Mesenchymal stem cell (in vitro differentiated cells and primary cell): Measurements from ENCODE around the gene FOXJ1.

Source experiments
- DNase-seq: peaks from one replicate; pipeline ENCODE4 v3.0.0-alpha.2; 2013
- H2AFZ ChIP-seq: one replicate; pipeline ENCODE4 v1.6.1; 2013; ENCODE audit warnings: low read depth, mild to moderate bottlenecking, control low read depth, inconsistent platforms, low read length, moderate library complexity
- H2AK5ac ChIP-seq: 2 replicates; pipeline ENCODE4 v1.6.1; 2013; ENCODE audit warnings: low read length, moderate library complexity, mild to moderate bottlenecking, inconsistent platforms; ENCODE audit not compliant: severe bottlenecking
- H2BK120ac ChIP-seq: one replicate; pipeline ENCODE4 v1.6.1; 2013; ENCODE audit warnings: low read depth, mild to moderate bottlenecking, inconsistent platforms, low read length, moderate library complexity
- H2BK12ac ChIP-seq, 2 experiments: one replicate each; pipeline ENCODE4 v1.6.1; 2013; ENCODE audit warnings: inconsistent platforms in 2 of 2, low read length in 2 of 2, mild to moderate bottlenecking in 2 of 2, moderate library complexity in 2 of 2, control low read depth in 1 of 2
- H2BK15ac ChIP-seq: one replicate; pipeline ENCODE4 v1.6.1; 2013; ENCODE audit warnings: mild to moderate bottlenecking, low read depth, inconsistent platforms; ENCODE audit not compliant: poor library complexity, severe bottlenecking
- H2BK5ac ChIP-seq: 2 replicates; pipeline ENCODE4 v1.6.1; 2013; ENCODE audit warnings: low read depth, mild to moderate bottlenecking, low read length, control low read depth, inconsistent platforms; ENCODE audit not compliant: poor library complexity, severe bottlenecking
- H3K14ac ChIP-seq, 2 experiments: one replicate each; pipeline ENCODE4 v1.6.1; 2013; ENCODE audit warnings: inconsistent platforms in 2 of 2, low read length in 2 of 2, control low read depth in 1 of 2, mild to moderate bottlenecking in 1 of 2, moderate library complexity in 1 of 2
- H3K18ac ChIP-seq, 2 experiments: one replicate each; pipeline ENCODE4 v1.6.1; 2013; ENCODE audit warnings: inconsistent platforms in 2 of 2, low read length in 2 of 2, control low read depth in 1 of 2, low read depth in 1 of 2, mild to moderate bottlenecking in 1 of 2
- H3K23ac ChIP-seq, 2 experiments: one replicate each; pipeline ENCODE4 v1.6.1; 2013; ENCODE audit warnings: inconsistent platforms in 2 of 2, low read length in 2 of 2, mild to moderate bottlenecking in 2 of 2, moderate library complexity in 2 of 2, control low read depth in 1 of 2
- H3K27ac ChIP-seq: 2 replicates; pipeline ENCODE4 v1.5.1; 2013; ENCODE audit warnings: mild to moderate bottlenecking, moderate library complexity, low read length, control low read depth, inconsistent platforms; ENCODE audit not compliant: poor library complexity, severe bottlenecking
- H3K27me3 ChIP-seq, 2 experiments: 2 replicates each; pipeline versions ENCODE4 v1.6.1 to v1.7.0; 2013; ENCODE audit warnings: low read length in 2 of 2, mild to moderate bottlenecking in 2 of 2, moderate library complexity in 2 of 2, control low read depth in 1 of 2, inconsistent platforms in 1 of 2; ENCODE audit not compliant: control insufficient read depth in 1 of 2, insufficient read depth in 1 of 2
- H3K36me3 ChIP-seq, 2 experiments: 2 replicates each; pipeline versions ENCODE4 v1.6.1 to v1.7.0; 2013; ENCODE audit warnings: low read length in 2 of 2, control low read depth in 1 of 2, inconsistent platforms in 1 of 2, low read depth in 1 of 2, mild to moderate bottlenecking in 1 of 2; ENCODE audit not compliant: insufficient read depth in 2 of 2, control insufficient read depth in 1 of 2
- H3K4ac ChIP-seq, 2 experiments: one replicate each; pipeline ENCODE4 v1.6.1; 2013; ENCODE audit warnings: inconsistent platforms in 2 of 2, low read length in 2 of 2, mild to moderate bottlenecking in 2 of 2, moderate library complexity in 2 of 2, control low read depth in 1 of 2, low read depth in 1 of 2
- H3K4me1 ChIP-seq: 2 replicates; pipeline ENCODE4 v1.6.1; 2013; ENCODE audit warnings: low read depth, low read length, control low read depth; ENCODE audit not compliant: control insufficient read depth, insufficient read depth
- H3K4me2 ChIP-seq: 2 replicates; pipeline ENCODE4 v1.6.1; 2013; ENCODE audit warnings: low read length, mild to moderate bottlenecking, inconsistent platforms; ENCODE audit not compliant: poor library complexity, severe bottlenecking
- H3K4me3 ChIP-seq, 2 experiments: 2 replicates each; pipeline versions ENCODE4 v1.5.1 to v1.7.0; 2013; ENCODE audit warnings: low read length in 2 of 2, mild to moderate bottlenecking in 2 of 2, control low read depth in 1 of 2, low read depth in 1 of 2; ENCODE audit not compliant: insufficient read depth in 1 of 2
- H3K79me1 ChIP-seq: replicated peaks from 2 replicates; pipeline ENCODE4 v1.6.1; 2013; ENCODE audit warnings: mild to moderate bottlenecking, control low read depth, low read length, inconsistent platforms; ENCODE audit not compliant: poor library complexity, severe bottlenecking
- H3K9ac ChIP-seq: 2 replicates; pipeline ENCODE4 v1.7.0; 2013; ENCODE audit warnings: mild to moderate bottlenecking, low read length, moderate library complexity
- H3K9me3 ChIP-seq: 2 replicates; pipeline ENCODE4 v1.7.0; 2013; ENCODE audit warnings: mild to moderate bottlenecking, low read length; ENCODE audit not compliant: control insufficient read depth
- H4K8ac ChIP-seq: one replicate; pipeline ENCODE4 v1.6.1; 2013; ENCODE audit warnings: inconsistent platforms, mild to moderate bottlenecking, low read length, moderate library complexity
- H4K91ac ChIP-seq: one replicate; pipeline ENCODE4 v1.6.1; 2013; ENCODE audit warnings: mild to moderate bottlenecking, low read length, inconsistent platforms
- WGBS: methylation state at CpG from one replicate; pipeline ENCODE4 v1.1.7; 2013; ENCODE audit warnings: mixed read lengths; 5-methylcytosine and 5-hydroxymethylcytosine counted together

FOXJ1 gene

DNA sequence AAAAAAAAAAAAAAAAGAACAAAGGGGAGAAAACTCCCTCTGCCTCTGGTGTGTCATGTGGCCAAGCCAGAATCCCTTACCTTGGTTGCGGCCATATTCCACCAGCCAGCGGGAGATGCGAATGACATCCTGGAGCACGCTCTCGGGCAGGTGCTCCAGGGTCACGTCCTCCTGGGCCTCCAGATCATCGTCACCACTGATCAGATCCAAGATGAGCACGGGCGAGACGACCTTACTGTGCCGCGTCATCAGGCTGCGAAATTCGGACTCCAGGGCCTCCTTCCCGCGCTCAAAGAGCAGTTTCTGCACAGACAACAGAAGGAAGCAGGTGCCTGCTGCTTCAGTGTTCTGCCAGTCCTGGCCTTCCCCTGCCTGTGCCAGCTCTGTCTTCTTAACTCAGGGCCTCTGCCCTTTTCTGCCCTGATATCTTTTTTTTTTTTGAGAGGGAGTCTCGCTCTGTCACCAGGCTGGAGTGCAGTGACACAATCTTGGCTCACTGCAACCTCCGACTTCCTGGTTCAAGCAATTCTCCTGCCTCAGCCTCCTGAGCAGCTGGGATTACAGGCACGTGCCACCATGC is 43.2 kb downstream of the FOXJ1 start:
- Histone ChIP-seq H2BK120ac (no peak overlapping the region), H3K14ac (no peak overlapping the region), H3K4me3 (no peak overlapping the region), H3K4me1 (peaks cover 11% of the 10 kb centered on the region), H3K27me3 (no peaks in the 10 kb centered on the region), H3K4me2 (no peak overlapping the region), H3K23ac (no peak overlapping the region), H2AFZ (no peak overlapping the region), H3K4ac (no peak overlapping the region), H3K9ac (no peak overlapping the region), H3K36me3 (peaks cover 67 to 73% of the 10 kb centered on the region in 2 experiments), H3K27ac (no peak overlapping the region), H2BK5ac (no peak overlapping the region), H2BK12ac (no peak overlapping the region), H2AK5ac (no peak overlapping the region), H2BK15ac (no peak overlapping the region), H3K79me1 (peaks cover 34% of the 10 kb centered on the region), H3K18ac (no peak overlapping the region), H4K8ac (no peak overlapping the region), H4K91ac (no peak overlapping the region), H3K9me3 (no peaks in the 10 kb centered on the region)
- no peak for DNase-seq
- WGBS: 97% methylated on average over 19 of the region's 19 CpGs

DNA sequence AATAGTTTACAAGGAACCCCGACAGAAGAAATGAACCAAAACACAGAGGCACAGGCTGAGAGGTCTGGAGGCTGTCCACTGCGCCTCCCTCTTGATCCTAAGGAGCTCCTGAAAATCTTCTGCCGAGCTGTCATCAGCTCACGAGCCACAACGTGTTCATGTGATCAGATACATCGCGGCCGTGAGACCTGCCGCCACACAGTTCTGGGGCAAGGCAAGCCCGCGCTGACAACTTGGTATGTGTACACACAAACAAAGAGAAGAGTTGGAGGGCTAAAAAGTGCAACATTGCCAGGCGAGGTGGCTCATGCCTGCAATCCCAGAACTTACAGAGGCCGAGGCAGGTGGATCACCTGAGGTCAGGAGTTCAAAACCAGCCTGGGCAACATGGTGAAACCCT is 45.1 kb downstream of the FOXJ1 start:
- peaks cover 76 to 79% of the 10 kb centered on the region in 2 experiments for H3K36me3 ChIP-seq
- H3K27me3 ChIP-seq: no peaks in the 10 kb centered on the region
- H2AK5ac ChIP-seq: no peak overlapping the region
- H2BK120ac ChIP-seq: no peak overlapping the region
- no peak overlapping the region for H3K27ac ChIP-seq
- H4K8ac ChIP-seq: no peak overlapping the region
- no peak overlapping the region for H2BK15ac ChIP-seq
- no peak overlapping the region for H4K91ac ChIP-seq
- no peak overlapping the region for H3K14ac ChIP-seq
- H3K9me3 ChIP-seq: no peaks in the 10 kb centered on the region
- no peak overlapping the region for H2AFZ ChIP-seq
- DNase-seq: no peak
- no peak overlapping the region for H3K9ac ChIP-seq
- H3K23ac ChIP-seq: peak overlapping the region in 1 of 2 experiments; percentile 51
- no peak overlapping the region for H3K4ac ChIP-seq
- no peak overlapping the region for H2BK12ac ChIP-seq
- no peak overlapping the region for H2BK5ac ChIP-seq
- WGBS: 97% methylated on average over 13 of the region's 13 CpGs
- H3K18ac ChIP-seq: no peak overlapping the region
- peaks cover 41% of the 10 kb centered on the region for H3K79me1 ChIP-seq
- H3K4me2 ChIP-seq: no peak overlapping the region
- H3K4me1 ChIP-seq: peaks cover 2% of the 10 kb centered on the region
- no peak overlapping the region for H3K4me3 ChIP-seq

DNA sequence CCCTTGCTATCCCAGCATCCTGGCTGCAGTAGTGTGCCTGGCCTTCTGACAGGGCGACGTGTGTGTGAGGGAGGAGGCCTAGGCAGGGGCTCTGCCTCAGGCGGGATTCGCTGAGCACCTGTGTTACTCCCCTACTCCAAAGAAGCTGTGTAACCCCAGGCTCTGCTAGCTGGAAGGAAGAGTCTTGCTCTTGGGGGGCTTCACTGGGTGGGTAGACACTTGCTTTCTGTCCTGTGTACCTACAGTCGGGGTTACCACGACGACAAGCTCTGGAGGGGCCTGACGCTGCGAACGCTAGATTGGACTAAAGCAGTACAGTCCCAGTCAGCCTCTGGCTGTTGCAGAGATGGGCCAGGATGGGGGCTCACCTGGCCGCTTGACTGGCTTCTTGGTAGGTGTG is 47.0 kb downstream of the FOXJ1 start:
- no peak overlapping the region for H2AK5ac ChIP-seq
- H3K4me1 ChIP-seq: peaks cover 2% of the 10 kb centered on the region
- no peak overlapping the region for H3K9ac ChIP-seq
- H3K23ac ChIP-seq: no peak overlapping the region
- H3K4me2 ChIP-seq: no peak overlapping the region
- peaks cover 81 to 82% of the 10 kb centered on the region in 2 experiments for H3K36me3 ChIP-seq
- no peak overlapping the region for H3K4ac ChIP-seq
- no peaks in the 10 kb centered on the region for H3K9me3 ChIP-seq
- no peak overlapping the region for H4K91ac ChIP-seq
- DNase-seq: no peak
- H3K14ac ChIP-seq: no peak overlapping the region
- WGBS: 98% methylated on average over 11 of the region's 11 CpGs
- no peak overlapping the region for H2BK120ac ChIP-seq
- no peak overlapping the region for H3K27ac ChIP-seq
- H3K79me1 ChIP-seq: peaks cover 50% of the 10 kb centered on the region
- no peak overlapping the region for H2AFZ ChIP-seq
- H2BK15ac ChIP-seq: no peak overlapping the region
- no peak overlapping the region for H4K8ac ChIP-seq
- H2BK5ac ChIP-seq: no peak overlapping the region
- no peak overlapping the region for H3K4me3 ChIP-seq
- no peak overlapping the region for H3K18ac ChIP-seq
- no peaks in the 10 kb centered on the region for H3K27me3 ChIP-seq
- no peak overlapping the region for H2BK12ac ChIP-seq

DNA sequence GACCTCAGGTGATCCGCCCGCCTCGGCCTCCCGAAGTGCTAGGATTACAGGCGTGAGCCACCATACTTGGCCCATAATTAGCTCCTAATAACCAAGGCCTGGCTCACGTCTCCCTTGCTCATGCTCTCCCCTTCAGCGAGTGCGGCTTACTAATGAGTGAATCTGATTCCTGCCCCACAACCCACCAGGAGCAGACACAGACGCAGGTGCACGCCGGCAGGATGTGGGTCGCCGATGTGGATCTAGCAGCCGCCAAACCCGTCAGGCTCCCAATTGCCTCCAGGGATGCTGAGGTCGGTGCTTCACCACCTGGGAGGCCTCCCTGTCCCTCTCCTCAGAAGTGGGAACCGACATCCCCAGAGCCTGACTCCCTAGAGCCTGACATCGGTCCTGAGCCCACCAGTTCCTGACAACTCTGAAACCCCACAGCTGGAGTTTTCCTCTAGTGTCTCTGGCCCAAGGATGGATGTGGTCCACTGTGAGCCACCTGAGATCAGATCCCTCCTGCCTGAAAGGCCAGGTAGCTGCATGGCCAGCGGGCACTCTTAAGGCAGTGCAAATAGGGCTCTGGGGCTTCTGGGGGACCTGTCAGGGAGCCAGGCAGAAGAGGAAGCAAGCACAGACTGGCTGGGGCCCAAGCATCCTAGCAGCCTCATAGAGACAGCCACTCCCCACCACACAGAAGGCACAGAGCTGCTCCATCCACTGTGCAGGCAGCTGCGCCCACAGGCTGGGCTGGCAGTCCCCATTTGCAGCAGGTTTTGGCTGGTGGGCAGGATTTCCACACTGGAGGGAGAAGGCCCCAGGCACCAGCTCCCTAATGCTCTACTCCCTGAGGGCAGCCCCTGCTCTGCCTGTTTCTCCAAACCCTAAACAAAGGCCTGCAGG is 48.3 kb downstream of the FOXJ1 start:
- Histone ChIP-seq H3K4me3 (no peak overlapping the region), H2BK15ac (no peak overlapping the region), H3K4me1 (peaks cover 2% of the 10 kb centered on the region), H3K18ac (no peak overlapping the region), H3K14ac (no peak overlapping the region), H3K79me1 (peaks cover 50% of the 10 kb centered on the region), H4K8ac (no peak overlapping the region), H3K27ac (no peak overlapping the region), H3K9me3 (no peaks in the 10 kb centered on the region), H3K23ac (no peak overlapping the region), H3K4me2 (no peak overlapping the region), H2BK12ac (no peak overlapping the region), H2BK5ac (no peak overlapping the region), H3K4ac (no peak overlapping the region), H3K9ac (no peak overlapping the region), H3K27me3 (no peaks in the 10 kb centered on the region), H2AFZ (no peak overlapping the region), H2BK120ac (no peak overlapping the region), H2AK5ac (no peak overlapping the region), H4K91ac (no peak overlapping the region), H3K36me3 (peaks cover 88 to 92% of the 10 kb centered on the region in 2 experiments)
- no peak for DNase-seq
- WGBS: 96% methylated on average over 20 of the region's 20 CpGs
